Measurements from ENCODE around the gene GLI3. TPM values are rescaled to one million over a fixed set of nuclear protein-coding genes. Genes with fewer than 3 reads are reported as not detected.

Gene GLI3
- total and polyA plus RNA-seq, 2 of the 8 experiments (the other 6 are each of a cell fraction or from before 2014, with no cell fraction given): 8.0 to 31.1 TPM

DNA sequence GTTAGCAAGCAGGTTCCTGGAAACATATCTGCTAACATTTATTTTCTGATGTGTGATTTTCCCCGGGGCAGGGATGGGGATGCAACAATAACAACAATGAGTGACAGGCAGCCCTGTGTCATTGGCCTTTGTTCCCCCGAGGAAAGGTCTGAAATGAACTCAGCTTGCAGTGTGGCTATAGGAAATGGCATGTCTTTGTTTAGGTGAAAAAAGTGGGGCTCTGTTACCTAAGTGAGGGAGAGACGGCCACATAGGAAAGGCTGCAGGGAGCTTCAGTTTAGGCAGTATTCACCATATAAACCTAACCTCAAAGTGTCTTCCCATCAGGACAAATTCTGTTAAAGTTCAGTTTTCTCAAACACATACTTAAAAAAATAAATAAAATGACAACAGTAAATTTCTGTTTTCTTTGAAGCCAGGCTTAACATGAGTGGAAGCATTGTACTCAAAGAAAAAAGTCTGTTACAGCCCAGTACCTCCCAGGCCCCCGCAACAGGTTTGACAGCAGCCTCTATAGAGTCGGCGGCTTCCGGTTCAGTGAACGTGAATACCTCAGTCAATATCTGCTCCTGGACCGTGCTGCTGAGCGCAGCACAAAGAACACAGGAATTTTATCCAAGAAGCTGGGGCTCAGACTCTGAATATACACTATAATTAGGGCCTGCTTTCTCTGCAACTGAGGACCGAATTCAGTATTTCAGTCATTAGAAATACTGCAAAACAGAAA lies 168.3 kb downstream of the GLI3 start (continued):
- TF ChIP-seq, protein P1, sequence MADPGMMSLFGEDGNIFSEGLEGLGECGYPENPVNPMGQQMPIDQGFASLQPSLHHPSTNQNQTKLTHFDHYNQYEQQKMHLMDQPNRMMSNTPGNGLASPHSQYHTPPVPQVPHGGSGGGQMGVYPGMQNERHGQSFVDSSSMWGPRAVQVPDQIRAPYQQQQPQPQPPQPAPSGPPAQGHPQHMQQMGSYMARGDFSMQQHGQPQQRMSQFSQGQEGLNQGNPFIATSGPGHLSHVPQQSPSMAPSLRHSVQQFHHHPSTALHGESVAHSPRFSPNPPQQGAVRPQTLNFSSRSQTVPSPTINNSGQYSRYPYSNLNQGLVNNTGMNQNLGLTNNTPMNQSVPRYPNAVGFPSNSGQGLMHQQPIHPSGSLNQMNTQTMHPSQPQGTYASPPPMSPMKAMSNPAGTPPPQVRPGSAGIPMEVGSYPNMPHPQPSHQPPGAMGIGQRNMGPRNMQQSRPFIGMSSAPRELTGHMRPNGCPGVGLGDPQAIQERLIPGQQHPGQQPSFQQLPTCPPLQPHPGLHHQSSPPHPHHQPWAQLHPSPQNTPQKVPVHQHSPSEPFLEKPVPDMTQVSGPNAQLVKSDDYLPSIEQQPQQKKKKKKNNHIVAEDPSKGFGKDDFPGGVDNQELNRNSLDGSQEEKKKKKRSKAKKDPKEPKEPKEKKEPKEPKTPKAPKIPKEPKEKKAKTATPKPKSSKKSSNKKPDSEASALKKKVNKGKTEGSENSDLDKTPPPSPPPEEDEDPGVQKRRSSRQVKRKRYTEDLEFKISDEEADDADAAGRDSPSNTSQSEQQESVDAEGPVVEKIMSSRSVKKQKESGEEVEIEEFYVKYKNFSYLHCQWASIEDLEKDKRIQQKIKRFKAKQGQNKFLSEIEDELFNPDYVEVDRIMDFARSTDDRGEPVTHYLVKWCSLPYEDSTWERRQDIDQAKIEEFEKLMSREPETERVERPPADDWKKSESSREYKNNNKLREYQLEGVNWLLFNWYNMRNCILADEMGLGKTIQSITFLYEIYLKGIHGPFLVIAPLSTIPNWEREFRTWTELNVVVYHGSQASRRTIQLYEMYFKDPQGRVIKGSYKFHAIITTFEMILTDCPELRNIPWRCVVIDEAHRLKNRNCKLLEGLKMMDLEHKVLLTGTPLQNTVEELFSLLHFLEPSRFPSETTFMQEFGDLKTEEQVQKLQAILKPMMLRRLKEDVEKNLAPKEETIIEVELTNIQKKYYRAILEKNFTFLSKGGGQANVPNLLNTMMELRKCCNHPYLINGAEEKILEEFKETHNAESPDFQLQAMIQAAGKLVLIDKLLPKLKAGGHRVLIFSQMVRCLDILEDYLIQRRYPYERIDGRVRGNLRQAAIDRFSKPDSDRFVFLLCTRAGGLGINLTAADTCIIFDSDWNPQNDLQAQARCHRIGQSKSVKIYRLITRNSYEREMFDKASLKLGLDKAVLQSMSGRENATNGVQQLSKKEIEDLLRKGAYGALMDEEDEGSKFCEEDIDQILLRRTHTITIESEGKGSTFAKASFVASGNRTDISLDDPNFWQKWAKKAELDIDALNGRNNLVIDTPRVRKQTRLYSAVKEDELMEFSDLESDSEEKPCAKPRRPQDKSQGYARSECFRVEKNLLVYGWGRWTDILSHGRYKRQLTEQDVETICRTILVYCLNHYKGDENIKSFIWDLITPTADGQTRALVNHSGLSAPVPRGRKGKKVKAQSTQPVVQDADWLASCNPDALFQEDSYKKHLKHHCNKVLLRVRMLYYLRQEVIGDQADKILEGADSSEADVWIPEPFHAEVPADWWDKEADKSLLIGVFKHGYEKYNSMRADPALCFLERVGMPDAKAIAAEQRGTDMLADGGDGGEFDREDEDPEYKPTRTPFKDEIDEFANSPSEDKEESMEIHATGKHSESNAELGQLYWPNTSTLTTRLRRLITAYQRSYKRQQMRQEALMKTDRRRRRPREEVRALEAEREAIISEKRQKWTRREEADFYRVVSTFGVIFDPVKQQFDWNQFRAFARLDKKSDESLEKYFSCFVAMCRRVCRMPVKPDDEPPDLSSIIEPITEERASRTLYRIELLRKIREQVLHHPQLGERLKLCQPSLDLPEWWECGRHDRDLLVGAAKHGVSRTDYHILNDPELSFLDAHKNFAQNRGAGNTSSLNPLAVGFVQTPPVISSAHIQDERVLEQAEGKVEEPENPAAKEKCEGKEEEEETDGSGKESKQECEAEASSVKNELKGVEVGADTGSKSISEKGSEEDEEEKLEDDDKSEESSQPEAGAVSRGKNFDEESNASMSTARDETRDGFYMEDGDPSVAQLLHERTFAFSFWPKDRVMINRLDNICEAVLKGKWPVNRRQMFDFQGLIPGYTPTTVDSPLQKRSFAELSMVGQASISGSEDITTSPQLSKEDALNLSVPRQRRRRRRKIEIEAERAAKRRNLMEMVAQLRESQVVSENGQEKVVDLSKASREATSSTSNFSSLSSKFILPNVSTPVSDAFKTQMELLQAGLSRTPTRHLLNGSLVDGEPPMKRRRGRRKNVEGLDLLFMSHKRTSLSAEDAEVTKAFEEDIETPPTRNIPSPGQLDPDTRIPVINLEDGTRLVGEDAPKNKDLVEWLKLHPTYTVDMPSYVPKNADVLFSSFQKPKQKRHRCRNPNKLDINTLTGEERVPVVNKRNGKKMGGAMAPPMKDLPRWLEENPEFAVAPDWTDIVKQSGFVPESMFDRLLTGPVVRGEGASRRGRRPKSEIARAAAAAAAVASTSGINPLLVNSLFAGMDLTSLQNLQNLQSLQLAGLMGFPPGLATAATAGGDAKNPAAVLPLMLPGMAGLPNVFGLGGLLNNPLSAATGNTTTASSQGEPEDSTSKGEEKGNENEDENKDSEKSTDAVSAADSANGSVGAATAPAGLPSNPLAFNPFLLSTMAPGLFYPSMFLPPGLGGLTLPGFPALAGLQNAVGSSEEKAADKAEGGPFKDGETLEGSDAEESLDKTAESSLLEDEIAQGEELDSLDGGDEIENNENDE (IDR thresholded peaks at IDR 0.05; ENCODE audit: insufficient replicate concordance, low read length): no peak
- no peak for TF ChIP-seq BCL11A (IDR thresholded peaks at IDR 0.05; ENCODE audit: low read depth in 2 of 2, low read length in 2 of 2)
